Calu3 (cell line): ENCODE measurements around the gene CACNA1D. TPM values are rescaled to one million over a fixed set of nuclear protein-coding genes. Genes with fewer than 3 reads are reported as not detected.

Experiments
- BruUV-seq: library from RNA; stranded (reverse); fragments of 400-500 nt; replicated peaks from 2 replicates; lab custom pipeline; 2021; lab: Mats Ljungman, UMichigan
- CTCF ChIA-PET: fragments of 300-600 bp; sonication (Branson Sonifier 250); formaldehyde crosslinking; loops from one replicate; lab custom pipeline; 2022; ENCODE audit warnings: antibody characterized with exemption; lab: Charles Lee
- DNase-seq: peaks from one replicate; pipeline ENCODE4 v3.0.0; 2022
- H3K27ac Mint-ChIP-seq: one replicate; pipeline ENCODE4 v1.8.0; 2022; ENCODE audit warnings: mixed read lengths; ENCODE audit not compliant: unreplicated experiment
- H3K27me3 Mint-ChIP-seq: one replicate; pipeline ENCODE4 v1.8.0; 2022; ENCODE audit warnings: mixed read lengths; ENCODE audit not compliant: unreplicated experiment
- H3K36me3 Mint-ChIP-seq: one replicate; pipeline ENCODE4 v1.8.0; 2022; ENCODE audit warnings: mild to moderate bottlenecking, moderate library complexity, mixed read lengths; ENCODE audit not compliant: insufficient read depth, unreplicated experiment
- H3K4me1 Mint-ChIP-seq: one replicate; pipeline ENCODE4 v1.8.0; 2022; ENCODE audit warnings: mild to moderate bottlenecking, low read depth, mixed read lengths; ENCODE audit not compliant: unreplicated experiment
- H3K4me3 Mint-ChIP-seq: one replicate; pipeline ENCODE4 v1.8.0; 2022; ENCODE audit warnings: mild to moderate bottlenecking, low read depth, moderate library complexity, mixed read lengths; ENCODE audit not compliant: unreplicated experiment
- H3K9me3 Mint-ChIP-seq: one replicate; pipeline ENCODE4 v1.8.0; 2022; ENCODE audit warnings: low read depth, mixed read lengths; ENCODE audit not compliant: unreplicated experiment
- CTCF ChIP-seq: fragments of 200-600 bp; IDR thresholded peaks from one replicate; pipeline ENCODE4 v1.8.0; 2022; ENCODE audit warnings: antibody characterized with exemption; ENCODE audit not compliant: unreplicated experiment
- intact Hi-C: fragments of 100-400 bp; cut with micrococcal nuclease; formaldehyde crosslinking; loops from one replicate; pipeline ENCODE4 v1.10.0; 2022; ENCODE audit not compliant: unreplicated experiment
- total RNA-seq: library from RNA; stranded (reverse); gene quantifications from 2 replicates; pipeline ENCODE4 v1.2.3, GENCODE V29; 2022

CACNA1D gene
- total RNA-seq, 1 experiment from 2014 or later, result 48.3 TPM

GRCh38 chr3:53675022-53675697 lies 180.7 kb downstream of the CACNA1D start:
- Mint-ChIP-seq H3K27ac (no peak overlapping the region), H3K36me3 (no peaks in the 10 kb centered on the region), H3K4me1 (no peaks in the 10 kb centered on the region), H3K9me3 (no peaks in the 10 kb centered on the region), H3K4me3 (no peak overlapping the region), H3K27me3 (no peaks in the 10 kb centered on the region)
- CTCF ChIA-PET, result no interaction called here
- no TSS peak for BruUV-seq
- intact Hi-C loops, result no loop called here
- DNase-seq, result no peak
- no peak for TF ChIP-seq CTCF

- TF ChIP-seq CTCF, result no peak
- BruUV-seq, result no TSS peak
- CTCF ChIA-PET, result no interaction called here
Observed at GRCh38 chr3:53675942-53676341, 181.5 kb downstream of the CACNA1D start.

GRCh38 chr3:53677413-53677812 lies 183.0 kb downstream of the CACNA1D start:
- CTCF ChIA-PET, result no interaction called here
- Mint-ChIP-seq H3K9me3 (no peaks in the 10 kb centered on the region), H3K4me1 (no peaks in the 10 kb centered on the region), H3K36me3 (no peaks in the 10 kb centered on the region), H3K4me3 (no peak overlapping the region), H3K27ac (no peak overlapping the region), H3K27me3 (no peaks in the 10 kb centered on the region)
- no TSS peak for BruUV-seq
- no peak for DNase-seq
- TF ChIP-seq CTCF, result no peak
- intact Hi-C loops, result no loop called here

More at GRCh38 chr3:53675942-53676341, 181.5 kb downstream of the CACNA1D start:
- DNase-seq, result no peak
- Mint-ChIP-seq H3K4me3 (no peak overlapping the region), H3K27me3 (no peaks in the 10 kb centered on the region), H3K4me1 (no peaks in the 10 kb centered on the region), H3K36me3 (no peaks in the 10 kb centered on the region), H3K27ac (no peak overlapping the region), H3K9me3 (no peaks in the 10 kb centered on the region)
- intact Hi-C loops, result no loop called here

GRCh38 chr3:53680028-53680427 lies 185.6 kb downstream of the CACNA1D start:
- H3K9me3 Mint-ChIP-seq, result no peaks in the 10 kb centered on the region
- no peaks in the 10 kb centered on the region for H3K27me3 Mint-ChIP-seq
- no peaks in the 10 kb centered on the region for H3K36me3 Mint-ChIP-seq
- no peak for DNase-seq
- no peaks in the 10 kb centered on the region for H3K4me1 Mint-ChIP-seq
- H3K4me3 Mint-ChIP-seq, result no peak overlapping the region
- no peak overlapping the region for H3K27ac Mint-ChIP-seq
- intact Hi-C loops, result no loop called here
- TF ChIP-seq CTCF, result no peak
- no TSS peak for BruUV-seq
- CTCF ChIA-PET, result interaction anchor here (1.1 kb wide), 1 partner anchor 55 kb away, joined by 3 read pairs; no protein-coding TSS in a partner anchor
